HepG2 (cell line): Measurements from ENCODE around the gene B3GAT3. TPM values are rescaled to one million over a fixed set of nuclear protein-coding genes. Genes with fewer than 3 reads are reported as not detected.

Source experiments
- BCL3 ChIP-seq: sonication (generic); formaldehyde crosslinking; IDR thresholded peaks from 2 replicates; pipeline ENCODE4 v1.5.1; 2020; ENCODE audit warnings: mild to moderate bottlenecking, missing genetic modification reagents, moderate library complexity
- BRF2 ChIP-seq: sonication (generic); formaldehyde crosslinking; IDR thresholded peaks from 2 replicates; pipeline ENCODE4 v1.8.1; 2022; ENCODE audit warnings: mild to moderate bottlenecking, missing genetic modification reagents
- ELF4 ChIP-seq: sonication (generic); formaldehyde crosslinking; IDR thresholded peaks from 2 replicates; pipeline ENCODE4 v1.5.0; 2020; ENCODE audit warnings: missing genetic modification reagents, mild to moderate bottlenecking, moderate library complexity, borderline replicate concordance
- KDM6A ChIP-seq: IDR thresholded peaks from 2 replicates; pipeline ENCODE4 v1.6.1; 2016; ENCODE audit warnings: low read depth
- MAFG ChIP-seq: sonication (generic); formaldehyde crosslinking; IDR thresholded peaks from 2 replicates; pipeline ENCODE4 v1.5.1; 2020; ENCODE audit warnings: mild to moderate bottlenecking, missing genetic modification reagents
- NBN ChIP-seq: fragments of 450-650 bp; conservative IDR thresholded peaks from 2 replicates; pipeline ENCODE4 v1.6.1; 2017
- REXO4 ChIP-seq: sonication (generic); formaldehyde crosslinking; IDR thresholded peaks from 2 replicates; pipeline ENCODE4 v1.8.0; 2022; ENCODE audit warnings: missing genetic modification reagents, mild to moderate bottlenecking, borderline replicate concordance
- THYN1 ChIP-seq: sonication (generic); formaldehyde crosslinking; IDR thresholded peaks from 2 replicates; pipeline ENCODE4 v1.8.1; 2023; ENCODE audit warnings: low read depth, mild to moderate bottlenecking, moderate library complexity, missing genetic modification reagents, borderline replicate concordance
- ZBTB34 ChIP-seq: sonication (generic); formaldehyde crosslinking; IDR thresholded peaks from 2 replicates; pipeline ENCODE4 v1.8.0; 2022; ENCODE audit warnings: mild to moderate bottlenecking, missing genetic modification reagents
- ZFP36L1 ChIP-seq: sonication (generic); formaldehyde crosslinking; IDR thresholded peaks from 2 replicates; pipeline ENCODE4 v1.8.0; 2022; ENCODE audit warnings: mild to moderate bottlenecking, missing genetic modification reagents, moderate library complexity
- ZNF343 ChIP-seq: sonication (generic); formaldehyde crosslinking; IDR thresholded peaks from 2 replicates; pipeline ENCODE4 v1.4.0; 2020; ENCODE audit warnings: mild to moderate bottlenecking, missing genetic modification reagents
- ZNF605 ChIP-seq: sonication (generic); formaldehyde crosslinking; IDR thresholded peaks from 2 replicates; pipeline ENCODE4 v1.8.0; 2022; ENCODE audit warnings: mild to moderate bottlenecking, missing genetic modification reagents
- polyA plus RNA-seq, 8 experiments: library from polyadenylated mRNA; depleted of rRNA in 3 of 8; stranded (reverse) in 7 of 8; unstranded in 1 of 8; fragments of >200 nt; fragmentation: Illumina TruSeq in 4 of 8; extraction: Trizol in 4 of 8; gene quantifications; 2 replicates each; pipeline versions ENCODE4 v1.2.1 to v1.2.3, GENCODE V29; 2011 to 2016; ENCODE audit warnings: low read depth in 4 of 8, missing spikeins in 1 of 8, mixed read lengths in 1 of 8; ENCODE audit not compliant: insufficient read depth in 1 of 8
- total RNA-seq, 5 experiments: library from RNA; depleted of rRNA; stranded (reverse); fragments of >200 nt; fragmentation: Illumina TruSeq; extraction: Trizol; gene quantifications; 2 replicates each; pipeline ENCODE4 v1.2.3, GENCODE V29; 2016; ENCODE audit warnings: low read depth in 1 of 5
- TF ChIP-seq, protein P1 (sequence below): sonication (generic); formaldehyde crosslinking; IDR thresholded peaks from 2 replicates; pipeline ENCODE4 v1.8.1; 2023; ENCODE audit warnings: mild to moderate bottlenecking, missing genetic modification reagents
- TF ChIP-seq, protein P2 (sequence below): sonication (generic); formaldehyde crosslinking; conservative IDR thresholded peaks from 2 replicates; pipeline ENCODE4 v1.8.0; 2022; ENCODE audit warnings: missing genetic modification reagents
- TF ChIP-seq, protein P3 (sequence below): sonication (generic); formaldehyde crosslinking; IDR thresholded peaks from 2 replicates; pipeline ENCODE4 v1.5.0; 2020; ENCODE audit warnings: mild to moderate bottlenecking, missing genetic modification reagents, borderline replicate concordance

The B3GAT3 gene
- total and polyA plus RNA-seq, 2 of the 13 experiments (the other 11 are each of a cell fraction or from before 2014, with no cell fraction given), result 21.3 to 26.1 TPM

DNA sequence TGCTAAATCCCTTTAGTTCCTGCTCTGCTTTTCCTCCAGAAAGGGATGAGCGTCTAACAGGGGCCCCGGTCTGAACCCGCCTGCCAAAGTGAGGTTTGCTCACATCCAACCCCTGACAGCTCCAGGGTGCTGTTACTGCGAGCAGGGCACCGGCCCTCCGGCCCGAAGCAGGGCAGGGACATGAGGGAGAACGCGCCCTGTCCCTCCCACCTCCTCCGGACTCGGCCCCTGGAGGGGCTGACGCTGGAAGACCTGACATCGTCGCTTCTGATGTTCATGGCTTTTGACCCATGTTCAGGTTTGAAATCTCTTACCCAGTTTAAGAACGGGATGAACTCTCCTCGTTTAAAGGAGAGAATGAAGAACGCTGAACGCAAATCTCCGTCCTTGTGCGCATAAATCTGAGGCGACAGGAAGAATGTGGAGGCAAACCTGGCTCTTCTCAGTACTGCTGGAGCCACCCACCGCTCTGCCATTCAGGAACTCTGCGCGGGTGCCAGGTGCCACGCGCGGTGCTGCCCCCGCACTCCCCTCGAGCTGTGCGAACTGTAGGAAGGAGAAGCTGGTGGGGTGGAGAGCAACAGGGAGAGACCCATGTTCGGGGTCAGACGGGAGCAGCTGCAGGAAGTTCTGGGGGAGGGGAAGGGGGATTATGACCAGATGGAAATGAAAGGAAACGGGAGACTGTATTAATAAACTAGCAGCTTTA is 47.3 kb downstream of the B3GAT3 start (continued):
- TF ChIP-seq, protein P1, sequence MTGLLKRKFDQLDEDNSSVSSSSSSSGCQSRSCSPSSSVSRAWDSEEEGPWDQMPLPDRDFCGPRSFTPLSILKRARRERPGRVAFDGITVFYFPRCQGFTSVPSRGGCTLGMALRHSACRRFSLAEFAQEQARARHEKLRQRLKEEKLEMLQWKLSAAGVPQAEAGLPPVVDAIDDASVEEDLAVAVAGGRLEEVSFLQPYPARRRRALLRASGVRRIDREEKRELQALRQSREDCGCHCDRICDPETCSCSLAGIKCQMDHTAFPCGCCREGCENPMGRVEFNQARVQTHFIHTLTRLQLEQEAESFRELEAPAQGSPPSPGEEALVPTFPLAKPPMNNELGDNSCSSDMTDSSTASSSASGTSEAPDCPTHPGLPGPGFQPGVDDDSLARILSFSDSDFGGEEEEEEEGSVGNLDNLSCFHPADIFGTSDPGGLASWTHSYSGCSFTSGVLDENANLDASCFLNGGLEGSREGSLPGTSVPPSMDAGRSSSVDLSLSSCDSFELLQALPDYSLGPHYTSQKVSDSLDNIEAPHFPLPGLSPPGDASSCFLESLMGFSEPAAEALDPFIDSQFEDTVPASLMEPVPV (CRISPR knock-in tag), result peak; percentile 61; the same call in 1 of the 2 replicates
- TF ChIP-seq THYN1 (CRISPR knock-in tag), result no peak
- TF ChIP-seq ZNF605, result peak; percentile 11; the same call in 1 of the 2 replicates
- 0 out of 2 replicates have a peak, but pooled peaks have one; percentile 33 for TF ChIP-seq ELF4 (CRISPR knock-in tag)
- TF ChIP-seq, protein P2, sequence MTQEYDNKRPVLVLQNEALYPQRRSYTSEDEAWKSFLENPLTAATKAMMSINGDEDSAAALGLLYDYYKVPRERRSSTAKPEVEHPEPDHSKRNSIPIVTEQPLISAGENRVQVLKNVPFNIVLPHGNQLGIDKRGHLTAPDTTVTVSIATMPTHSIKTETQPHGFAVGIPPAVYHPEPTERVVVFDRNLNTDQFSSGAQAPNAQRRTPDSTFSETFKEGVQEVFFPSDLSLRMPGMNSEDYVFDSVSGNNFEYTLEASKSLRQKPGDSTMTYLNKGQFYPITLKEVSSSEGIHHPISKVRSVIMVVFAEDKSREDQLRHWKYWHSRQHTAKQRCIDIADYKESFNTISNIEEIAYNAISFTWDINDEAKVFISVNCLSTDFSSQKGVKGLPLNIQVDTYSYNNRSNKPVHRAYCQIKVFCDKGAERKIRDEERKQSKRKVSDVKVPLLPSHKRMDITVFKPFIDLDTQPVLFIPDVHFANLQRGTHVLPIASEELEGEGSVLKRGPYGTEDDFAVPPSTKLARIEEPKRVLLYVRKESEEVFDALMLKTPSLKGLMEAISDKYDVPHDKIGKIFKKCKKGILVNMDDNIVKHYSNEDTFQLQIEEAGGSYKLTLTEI (CRISPR knock-in tag), result no peak
- TF ChIP-seq KDM6A, result no peak
- TF ChIP-seq, protein P3, sequence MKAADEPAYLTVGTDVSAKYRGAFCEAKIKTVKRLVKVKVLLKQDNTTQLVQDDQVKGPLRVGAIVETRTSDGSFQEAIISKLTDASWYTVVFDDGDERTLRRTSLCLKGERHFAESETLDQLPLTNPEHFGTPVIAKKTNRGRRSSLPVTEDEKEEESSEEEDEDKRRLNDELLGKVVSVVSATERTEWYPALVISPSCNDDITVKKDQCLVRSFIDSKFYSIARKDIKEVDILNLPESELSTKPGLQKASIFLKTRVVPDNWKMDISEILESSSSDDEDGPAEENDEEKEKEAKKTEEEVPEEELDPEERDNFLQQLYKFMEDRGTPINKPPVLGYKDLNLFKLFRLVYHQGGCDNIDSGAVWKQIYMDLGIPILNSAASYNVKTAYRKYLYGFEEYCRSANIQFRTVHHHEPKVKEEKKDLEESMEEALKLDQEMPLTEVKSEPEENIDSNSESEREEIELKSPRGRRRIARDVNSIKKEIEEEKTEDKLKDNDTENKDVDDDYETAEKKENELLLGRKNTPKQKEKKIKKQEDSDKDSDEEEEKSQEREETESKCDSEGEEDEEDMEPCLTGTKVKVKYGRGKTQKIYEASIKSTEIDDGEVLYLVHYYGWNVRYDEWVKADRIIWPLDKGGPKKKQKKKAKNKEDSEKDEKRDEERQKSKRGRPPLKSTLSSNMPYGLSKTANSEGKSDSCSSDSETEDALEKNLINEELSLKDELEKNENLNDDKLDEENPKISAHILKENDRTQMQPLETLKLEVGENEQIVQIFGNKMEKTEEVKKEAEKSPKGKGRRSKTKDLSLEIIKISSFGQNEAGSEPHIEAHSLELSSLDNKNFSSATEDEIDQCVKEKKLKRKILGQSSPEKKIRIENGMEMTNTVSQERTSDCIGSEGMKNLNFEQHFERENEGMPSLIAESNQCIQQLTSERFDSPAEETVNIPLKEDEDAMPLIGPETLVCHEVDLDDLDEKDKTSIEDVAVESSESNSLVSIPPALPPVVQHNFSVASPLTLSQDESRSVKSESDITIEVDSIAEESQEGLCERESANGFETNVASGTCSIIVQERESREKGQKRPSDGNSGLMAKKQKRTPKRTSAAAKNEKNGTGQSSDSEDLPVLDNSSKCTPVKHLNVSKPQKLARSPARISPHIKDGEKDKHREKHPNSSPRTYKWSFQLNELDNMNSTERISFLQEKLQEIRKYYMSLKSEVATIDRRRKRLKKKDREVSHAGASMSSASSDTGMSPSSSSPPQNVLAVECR, result no peak; the same call in 1 of the 2 replicates
- no peak for TF ChIP-seq NBN
- TF ChIP-seq BCL3 (CRISPR knock-in tag), result peak; percentile 33; the same call in 1 of the 2 replicates
- TF ChIP-seq ZBTB34, result no peak
- no peak for TF ChIP-seq MAFG (CRISPR knock-in tag)
- no peak for TF ChIP-seq ZNF343
- no peak for TF ChIP-seq BRF2
- 0 out of 2 replicates have a peak, but pooled peaks have one; percentile 8 for TF ChIP-seq ZFP36L1 (CRISPR knock-in tag)
- TF ChIP-seq REXO4 (CRISPR knock-in tag), result no peak
